ENCODE measurements around the gene ADCY7. TPM values are rescaled to one million over a fixed set of nuclear protein-coding genes. Genes with fewer than 3 reads are reported as not detected.

ADCY7 gene
- total RNA-seq, 1 experiment from 2014 or later, result 5.5 TPM

GRCh38 chr16:50279504-50279865 lies 13.1 kb downstream of the ADCY7 start:
- H3K27me3 ChIP-seq (replicated peaks; ENCODE audit: insufficient read depth, low read depth, low read length, poor library complexity), result no peaks in the 10 kb centered on the region
- intact Hi-C loops (cut with micrococcal nuclease; ENCODE audit: unreplicated experiment), result no loop called here
- BruUV-seq (replicated peaks), result no TSS peak
- no peak overlapping the region for H3K4me3 ChIP-seq (ENCODE audit: low read depth, low read length, poor library complexity, severe bottlenecking)
- no peaks in the 10 kb centered on the region for H3K4me1 ChIP-seq (ENCODE audit: insufficient read depth, low read length, poor library complexity, severe bottlenecking)
- H3K27ac ChIP-seq (ENCODE audit: low read depth, low read length, poor library complexity, severe bottlenecking), result no peak overlapping the region
- TF ChIP-seq CTCF (conservative IDR thresholded peaks at IDR 0.05; ENCODE audit: low read depth, low read length) (no peak), EZH2 (IDR thresholded peaks at IDR 0.05; ENCODE audit: borderline replicate concordance, low read depth, low read length, poor library complexity, severe bottlenecking) (no peak)
- ChIA-PET CTCF (no interaction called here), POLR2A (ENCODE audit: low non-redundant PET) (no interaction called here)
- no peak for DNase-seq (ENCODE audit: low spot score)
- no peaks in the 10 kb centered on the region for H3K36me3 ChIP-seq (ENCODE audit: insufficient read depth, low read length, poor library complexity, severe bottlenecking)
- H3K9me3 ChIP-seq (ENCODE audit: low read depth, low read length, poor library complexity, severe bottlenecking), result no peaks in the 10 kb centered on the region

- intact Hi-C loops (cut with micrococcal nuclease; ENCODE audit: unreplicated experiment), result no loop called here
- BruUV-seq (replicated peaks), result no TSS peak
These were observed 14.6 kb downstream of the ADCY7 start for GRCh38 chr16:50280932-50281331.

GRCh38 chr16:50281391-50282009 lies 15.1 kb downstream of the ADCY7 start:
- no peak overlapping the region for H3K4me3 ChIP-seq (ENCODE audit: low read depth, low read length, poor library complexity, severe bottlenecking)
- no peak for DNase-seq (ENCODE audit: low spot score)
- ChIA-PET CTCF (no interaction called here), POLR2A (ENCODE audit: low non-redundant PET) (no interaction called here)
- H3K27me3 ChIP-seq (replicated peaks; ENCODE audit: insufficient read depth, low read depth, low read length, poor library complexity), result no peaks in the 10 kb centered on the region
- intact Hi-C loops (cut with micrococcal nuclease; ENCODE audit: unreplicated experiment), result no loop called here
- no peak for TF ChIP-seq CTCF (conservative IDR thresholded peaks at IDR 0.05; ENCODE audit: low read depth, low read length)
- TF ChIP-seq EZH2 (IDR thresholded peaks at IDR 0.05; ENCODE audit: borderline replicate concordance, low read depth, low read length, poor library complexity, severe bottlenecking), result no peak
- no peaks in the 10 kb centered on the region for H3K36me3 ChIP-seq (ENCODE audit: insufficient read depth, low read length, poor library complexity, severe bottlenecking)
- BruUV-seq (replicated peaks), result no TSS peak
- no peak overlapping the region for H3K27ac ChIP-seq (ENCODE audit: low read depth, low read length, poor library complexity, severe bottlenecking)
- H3K9me3 ChIP-seq (ENCODE audit: low read depth, low read length, poor library complexity, severe bottlenecking), result no peaks in the 10 kb centered on the region
- H3K4me1 ChIP-seq (ENCODE audit: insufficient read depth, low read length, poor library complexity, severe bottlenecking), result no peaks in the 10 kb centered on the region

More at GRCh38 chr16:50280932-50281331, 14.6 kb downstream of the ADCY7 start:
- Histone ChIP-seq H3K4me1 (ENCODE audit: insufficient read depth, low read length, poor library complexity, severe bottlenecking) (no peaks in the 10 kb centered on the region), H3K27me3 (replicated peaks; ENCODE audit: insufficient read depth, low read depth, low read length, poor library complexity) (no peaks in the 10 kb centered on the region), H3K9me3 (ENCODE audit: low read depth, low read length, poor library complexity, severe bottlenecking) (no peaks in the 10 kb centered on the region), H3K36me3 (ENCODE audit: insufficient read depth, low read length, poor library complexity, severe bottlenecking) (no peaks in the 10 kb centered on the region), H3K27ac (ENCODE audit: low read depth, low read length, poor library complexity, severe bottlenecking) (no peak overlapping the region), H3K4me3 (ENCODE audit: low read depth, low read length, poor library complexity, severe bottlenecking) (no peak overlapping the region)
- ChIA-PET POLR2A (ENCODE audit: low non-redundant PET) (no interaction called here), CTCF (no interaction called here)
- no peak for DNase-seq (ENCODE audit: low spot score)
- TF ChIP-seq EZH2 (IDR thresholded peaks at IDR 0.05; ENCODE audit: borderline replicate concordance, low read depth, low read length, poor library complexity, severe bottlenecking) (no peak), CTCF (conservative IDR thresholded peaks at IDR 0.05; ENCODE audit: low read depth, low read length) (no peak)
